Calu3 (cell line): Measurements from ENCODE around the gene SESN3. TPM values are rescaled to one million over a fixed set of nuclear protein-coding genes. Genes with fewer than 3 reads are reported as not detected.
A peak's percentile ranks its signal among the peaks of the same experiment; 100 is the strongest.

Experiments used
- BruUV-seq: library from RNA; stranded (reverse); fragments of 400-500 nt; replicated peaks from 2 replicates; lab custom pipeline; 2021; lab: Mats Ljungman, UMichigan
- CTCF ChIA-PET: fragments of 300-600 bp; sonication (Branson Sonifier 250); formaldehyde crosslinking; loops from one replicate; lab custom pipeline; 2022; ENCODE audit warnings: antibody characterized with exemption; lab: Charles Lee
- DNase-seq: peaks from one replicate; pipeline ENCODE4 v3.0.0; 2022
- H3K27ac Mint-ChIP-seq: one replicate; pipeline ENCODE4 v1.8.0; 2022; ENCODE audit warnings: mixed read lengths; ENCODE audit not compliant: unreplicated experiment
- H3K27me3 Mint-ChIP-seq: one replicate; pipeline ENCODE4 v1.8.0; 2022; ENCODE audit warnings: mixed read lengths; ENCODE audit not compliant: unreplicated experiment
- H3K36me3 Mint-ChIP-seq: one replicate; pipeline ENCODE4 v1.8.0; 2022; ENCODE audit warnings: mild to moderate bottlenecking, moderate library complexity, mixed read lengths; ENCODE audit not compliant: insufficient read depth, unreplicated experiment
- H3K4me1 Mint-ChIP-seq: one replicate; pipeline ENCODE4 v1.8.0; 2022; ENCODE audit warnings: mild to moderate bottlenecking, low read depth, mixed read lengths; ENCODE audit not compliant: unreplicated experiment
- H3K4me3 Mint-ChIP-seq: one replicate; pipeline ENCODE4 v1.8.0; 2022; ENCODE audit warnings: mild to moderate bottlenecking, low read depth, moderate library complexity, mixed read lengths; ENCODE audit not compliant: unreplicated experiment
- H3K9me3 Mint-ChIP-seq: one replicate; pipeline ENCODE4 v1.8.0; 2022; ENCODE audit warnings: low read depth, mixed read lengths; ENCODE audit not compliant: unreplicated experiment
- intact Hi-C: fragments of 100-400 bp; cut with micrococcal nuclease; formaldehyde crosslinking; loops from one replicate; pipeline ENCODE4 v1.10.0; 2022; ENCODE audit not compliant: unreplicated experiment
- total RNA-seq: library from RNA; stranded (reverse); gene quantifications from 2 replicates; pipeline ENCODE4 v1.2.3, GENCODE V29; 2022
- TF ChIP-seq, protein P1 (sequence below): fragments of 200-600 bp; IDR thresholded peaks from one replicate; pipeline ENCODE4 v1.8.0; 2022; ENCODE audit warnings: antibody characterized with exemption; ENCODE audit not compliant: unreplicated experiment

Gene SESN3
- total RNA-seq, 1 experiment from 2014 or later, result 5.6 TPM

DNA sequence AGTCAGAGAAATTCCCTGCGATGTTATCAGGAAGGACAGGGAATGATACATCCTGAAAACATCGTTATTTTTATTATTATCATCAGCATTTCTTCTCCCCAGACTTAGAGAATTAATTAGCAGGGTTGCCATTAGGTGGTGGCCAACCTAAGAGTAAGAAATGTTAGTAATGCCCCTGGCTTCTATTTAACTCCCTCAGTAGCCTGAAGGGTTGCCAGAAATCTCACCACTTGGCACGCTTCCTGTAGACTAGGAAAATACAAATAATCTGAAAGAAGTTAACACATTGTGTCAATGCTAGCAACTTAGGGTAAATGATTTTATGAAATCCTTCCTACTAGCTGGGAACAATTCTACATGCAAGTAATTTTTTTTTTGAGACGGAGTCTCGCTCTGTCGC, 95.8 kb downstream of the SESN3 start:
- Mint-ChIP-seq H3K36me3 (no peaks in the 10 kb centered on the region), H3K4me1 (no peaks in the 10 kb centered on the region), H3K4me3 (no peak overlapping the region), H3K27ac (no peak overlapping the region), H3K9me3 (no peaks in the 10 kb centered on the region), H3K27me3 (no peaks in the 10 kb centered on the region)
- TF ChIP-seq, protein P1, sequence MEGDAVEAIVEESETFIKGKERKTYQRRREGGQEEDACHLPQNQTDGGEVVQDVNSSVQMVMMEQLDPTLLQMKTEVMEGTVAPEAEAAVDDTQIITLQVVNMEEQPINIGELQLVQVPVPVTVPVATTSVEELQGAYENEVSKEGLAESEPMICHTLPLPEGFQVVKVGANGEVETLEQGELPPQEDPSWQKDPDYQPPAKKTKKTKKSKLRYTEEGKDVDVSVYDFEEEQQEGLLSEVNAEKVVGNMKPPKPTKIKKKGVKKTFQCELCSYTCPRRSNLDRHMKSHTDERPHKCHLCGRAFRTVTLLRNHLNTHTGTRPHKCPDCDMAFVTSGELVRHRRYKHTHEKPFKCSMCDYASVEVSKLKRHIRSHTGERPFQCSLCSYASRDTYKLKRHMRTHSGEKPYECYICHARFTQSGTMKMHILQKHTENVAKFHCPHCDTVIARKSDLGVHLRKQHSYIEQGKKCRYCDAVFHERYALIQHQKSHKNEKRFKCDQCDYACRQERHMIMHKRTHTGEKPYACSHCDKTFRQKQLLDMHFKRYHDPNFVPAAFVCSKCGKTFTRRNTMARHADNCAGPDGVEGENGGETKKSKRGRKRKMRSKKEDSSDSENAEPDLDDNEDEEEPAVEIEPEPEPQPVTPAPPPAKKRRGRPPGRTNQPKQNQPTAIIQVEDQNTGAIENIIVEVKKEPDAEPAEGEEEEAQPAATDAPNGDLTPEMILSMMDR, result no peak
- no TSS peak for BruUV-seq
- CTCF ChIA-PET, result no interaction called here
- intact Hi-C loops, result no loop called here
- no peak for DNase-seq

DNA sequence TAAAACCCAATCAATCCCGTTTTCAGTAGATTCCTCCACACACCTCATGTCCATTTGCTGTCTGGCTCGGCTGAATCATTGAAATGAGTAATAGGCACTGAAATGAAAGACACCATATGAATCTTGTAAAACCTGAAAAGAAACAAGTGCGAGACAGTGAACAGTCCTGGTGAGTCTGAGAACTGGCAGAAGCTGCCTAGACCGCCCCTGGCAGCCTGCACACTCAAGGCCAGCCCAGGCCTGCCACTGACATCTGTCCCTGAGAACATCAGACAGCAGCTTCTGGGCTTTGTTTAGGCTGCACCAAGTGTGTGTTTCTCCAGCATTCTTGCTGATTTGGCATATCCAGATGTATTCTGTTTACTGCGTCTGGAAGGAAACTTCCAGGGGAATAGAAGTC, 96.5 kb downstream of the SESN3 start:
- intact Hi-C loops, result loop anchor here (5.0 kb wide), 1 partner anchor 67 kb away; the partner anchor contains the start of gene SRSF8
- no peak overlapping the region for H3K27ac Mint-ChIP-seq

DNA sequence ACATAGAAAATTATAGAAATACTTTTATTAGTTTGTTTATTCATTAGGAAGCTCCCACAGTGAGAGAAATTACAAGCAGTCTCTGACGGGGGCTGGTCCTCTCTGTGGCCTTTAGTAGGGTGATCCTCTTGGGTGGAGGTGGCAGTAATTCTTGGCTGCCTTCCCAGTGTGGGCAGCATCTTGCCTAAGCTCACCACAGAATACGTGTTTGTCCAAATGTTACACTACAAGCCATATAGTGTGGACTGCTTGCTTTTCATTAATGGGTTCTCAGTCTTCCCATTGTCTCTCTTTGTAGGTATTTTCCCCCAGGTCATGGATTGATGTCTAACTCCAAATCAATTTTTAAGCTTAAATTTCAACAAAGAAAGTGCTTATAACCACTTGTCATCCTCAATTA, 98.0 kb downstream of the SESN3 start:
- intact Hi-C loops, result loop anchor here (5.0 kb wide), 1 partner anchor 66 kb away; the partner anchor contains the start of gene SRSF8
- H3K9me3 Mint-ChIP-seq, result no peaks in the 10 kb centered on the region
- no peak overlapping the region for H3K4me3 Mint-ChIP-seq
- no peaks in the 10 kb centered on the region for H3K4me1 Mint-ChIP-seq
- CTCF ChIA-PET, result interaction anchor here (0.9 to 1.4 kb wide), 2 partner anchors 25 to 65 kb away, joined by 4 read pairs; no protein-coding TSS in a partner anchor
- no TSS peak for BruUV-seq
- H3K27ac Mint-ChIP-seq, result no peak overlapping the region
- H3K27me3 Mint-ChIP-seq, result no peaks in the 10 kb centered on the region
- TF ChIP-seq, protein P1, result no peak
- no peaks in the 10 kb centered on the region for H3K36me3 Mint-ChIP-seq
- DNase-seq, result peak; percentile 43

More for the DNA sequence above, 96.5 kb downstream of the SESN3 start:
- H3K4me3 Mint-ChIP-seq, result no peak overlapping the region
- H3K36me3 Mint-ChIP-seq, result no peaks in the 10 kb centered on the region
- TF ChIP-seq, protein P1, result no peak
- CTCF ChIA-PET, result no interaction called here
- H3K27me3 Mint-ChIP-seq, result no peaks in the 10 kb centered on the region
- no peak for DNase-seq
- H3K9me3 Mint-ChIP-seq, result no peaks in the 10 kb centered on the region
- no TSS peak for BruUV-seq
- H3K4me1 Mint-ChIP-seq, result no peaks in the 10 kb centered on the region

- no peak for DNase-seq
- Mint-ChIP-seq H3K4me3 (no peak overlapping the region), H3K9me3 (no peaks in the 10 kb centered on the region), H3K27ac (no peak overlapping the region), H3K4me1 (peaks cover 7% of the 10 kb centered on the region), H3K27me3 (no peaks in the 10 kb centered on the region), H3K36me3 (no peaks in the 10 kb centered on the region)
- CTCF ChIA-PET, result no interaction called here
- intact Hi-C loops, result no loop called here
- TF ChIP-seq, protein P1, result no peak
- no TSS peak for BruUV-seq
Measured at GRCh38 chr11:95128602-95129001, 102.4 kb downstream of the SESN3 start.
